CD8-positive, alpha-beta memory T cell (primary cell): ENCODE results near the gene COA4. TPM values are rescaled to one million over a fixed set of nuclear protein-coding genes. Genes with fewer than 3 reads are reported as not detected.

Source experiments
- CTCF ChIA-PET: fragments of 350-600 bp; sonication (Branson Sonifier 250); formaldehyde crosslinking; loops from one replicate; lab custom pipeline; 2021; ENCODE audit warnings: antibody characterized with exemption; lab: Charles Lee
- POLR2A ChIA-PET: fragments of 350-600 bp; sonication (Branson Sonifier 250); formaldehyde crosslinking; loops from one replicate; lab custom pipeline; 2021; ENCODE audit warnings: antibody characterized with exemption; lab: Charles Lee
- DNase-seq, 5 donors: peaks; one replicate each; pipeline versions ENCODE4 v3.0.0 to v3.0.0-alpha.2; 2020 to 2022; ENCODE audit warnings: mixed read lengths in 1 of 5
- H3K27ac ChIP-seq: one replicate; pipeline ENCODE4 v1.7.0; 2013; ENCODE audit warnings: low read depth, mild to moderate bottlenecking, low read length, moderate library complexity
- H3K27me3 ChIP-seq: 2 replicates; pipeline ENCODE4 v1.7.0; 2013; ENCODE audit warnings: low read length, mild to moderate bottlenecking; ENCODE audit not compliant: insufficient read depth, poor library complexity, severe bottlenecking
- H3K36me3 ChIP-seq: 2 replicates; pipeline ENCODE4 v1.7.0; 2013; ENCODE audit warnings: mild to moderate bottlenecking, low read length, moderate library complexity; ENCODE audit not compliant: insufficient read depth
- H3K4me1 ChIP-seq: 2 replicates; pipeline ENCODE4 v1.7.0; 2013; ENCODE audit warnings: mild to moderate bottlenecking, low read length, moderate library complexity; ENCODE audit not compliant: insufficient read depth
- H3K4me3 ChIP-seq: 2 replicates; pipeline ENCODE4 v1.7.0; 2013; ENCODE audit warnings: mild to moderate bottlenecking, low read length
- H3K9me3 ChIP-seq: 2 replicates; pipeline ENCODE4 v1.7.0; 2013; ENCODE audit warnings: mild to moderate bottlenecking, low read length
- H3K27ac Mint-ChIP-seq, 8 donors: one replicate each; pipeline ENCODE4 v1.8.0; 2020 to 2021; ENCODE audit warnings: mixed read lengths in 8 of 8, mild to moderate bottlenecking in 6 of 8, inconsistent platforms in 3 of 8, moderate library complexity in 3 of 8
- H3K27me3 Mint-ChIP-seq, 2 donors: one replicate each; pipeline ENCODE4 v1.8.0; 2020 to 2021; ENCODE audit warnings: mixed read lengths in 2 of 2, mild to moderate bottlenecking in 1 of 2, moderate library complexity in 1 of 2
- H3K36me3 Mint-ChIP-seq, 3 donors: one replicate each; pipeline ENCODE4 v1.8.0; 2020 to 2021; ENCODE audit warnings: mixed read lengths in 3 of 3, inconsistent platforms in 1 of 3, mild to moderate bottlenecking in 1 of 3
- H3K4me1 Mint-ChIP-seq, 3 donors: one replicate each; pipeline ENCODE4 v1.8.0; 2020 to 2021; ENCODE audit warnings: mixed read lengths in 3 of 3, inconsistent platforms in 1 of 3, mild to moderate bottlenecking in 1 of 3
- H3K4me3 Mint-ChIP-seq, 7 donors: one replicate each; pipeline ENCODE4 v1.8.0; 2020 to 2021; ENCODE audit warnings: mixed read lengths in 7 of 7, mild to moderate bottlenecking in 6 of 7, moderate library complexity in 4 of 7, inconsistent platforms in 2 of 7
- H3K9me3 Mint-ChIP-seq, 5 donors: one replicate each; pipeline ENCODE4 v1.8.0; 2020 to 2022; ENCODE audit warnings: mixed read lengths in 5 of 5, mild to moderate bottlenecking in 3 of 5, moderate library complexity in 2 of 5, inconsistent platforms in 1 of 5
- polyA plus RNA-seq: library from polyadenylated mRNA; unstranded; fragments of 300-500 nt; fragmentation: Illumina TruSeq; gene quantifications from one replicate; pipeline ENCODE4 v1.2.3, GENCODE V29; 2021
- total RNA-seq, 2 experiments: library from RNA; stranded (reverse); gene quantifications; one replicate each; pipeline ENCODE4 v1.2.3, GENCODE V29; 2021

Gene COA4
- total and polyA plus RNA-seq, 3 experiments from 2014 or later, result 59.8 to 106 (median 106) TPM

DNA sequence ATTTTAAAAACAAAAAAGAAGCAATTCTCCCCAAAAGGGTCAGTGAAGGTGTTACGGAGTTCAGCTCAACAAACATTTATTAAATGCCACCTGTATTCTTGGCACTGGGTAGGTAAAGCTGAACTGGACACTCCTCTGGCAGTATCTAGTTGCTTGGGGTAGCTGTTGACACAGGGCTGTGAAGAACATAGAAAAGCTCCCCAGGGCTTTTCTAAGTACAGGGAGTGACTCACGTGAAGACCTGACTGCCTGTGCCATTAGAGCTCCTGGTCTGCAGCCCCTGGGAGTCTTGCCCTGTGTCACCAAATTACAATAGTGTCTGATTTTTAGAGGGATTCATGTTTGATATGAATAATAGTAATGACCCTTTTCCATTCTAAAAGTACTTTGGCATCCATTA, 43.6 kb downstream of the COA4 start:
- no peak overlapping the region for H3K27ac Mint-ChIP-seq
- Histone ChIP-seq H3K27ac (no peak overlapping the region), H3K4me1 (no peaks in the 10 kb centered on the region), H3K4me3 (no peak overlapping the region), H3K36me3 (no peaks in the 10 kb centered on the region), H3K27me3 (no peaks in the 10 kb centered on the region), H3K9me3 (no peaks in the 10 kb centered on the region)
- peaks cover 0 to 69% (median 13%) of the 10 kb centered on the region in 3 donors for H3K36me3 Mint-ChIP-seq
- no peak for DNase-seq
- H3K27me3 Mint-ChIP-seq, result no peaks in the 10 kb centered on the region
- no peaks in the 10 kb centered on the region for H3K9me3 Mint-ChIP-seq
- H3K4me1 Mint-ChIP-seq, result no peaks in the 10 kb centered on the region
- H3K4me3 Mint-ChIP-seq, result no peak overlapping the region
- POLR2A ChIA-PET, result no interaction called here
- CTCF ChIA-PET, result interaction anchor here (1.0 kb wide), 1 partner anchor 147 kb away, joined by 3 read pairs; no protein-coding TSS in a partner anchor

DNA sequence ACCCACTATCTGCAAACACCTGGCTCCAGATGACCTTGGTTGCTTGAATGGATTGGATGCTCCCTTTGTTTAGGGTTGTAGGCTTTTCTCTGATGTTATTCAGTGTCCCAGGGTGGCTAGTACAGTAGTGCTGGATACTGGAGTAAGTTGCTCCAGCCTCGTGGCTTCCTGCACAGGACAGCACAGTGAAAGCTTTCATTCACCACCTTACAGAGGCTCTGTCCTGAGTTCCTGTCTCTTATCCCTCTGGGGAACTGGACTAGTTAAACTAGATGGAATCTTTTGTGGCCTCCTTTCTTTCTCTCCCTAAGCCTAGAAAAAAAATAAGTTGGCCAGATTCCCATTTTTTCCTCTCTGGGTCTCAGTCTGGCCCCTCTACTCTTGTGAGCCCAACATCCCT, 46.4 kb downstream of the COA4 start:
- Mint-ChIP-seq H3K36me3 (peaks cover 0 to 71% (median 23%) of the 10 kb centered on the region in 3 donors), H3K27me3 (no peaks in the 10 kb centered on the region), H3K4me3 (no peak overlapping the region), H3K9me3 (no peaks in the 10 kb centered on the region), H3K27ac (peak overlapping the region in 1 of 8 donors; percentile 22), H3K4me1 (no peaks in the 10 kb centered on the region)
- DNase-seq, result no peak
- CTCF ChIA-PET, result no interaction called here
- POLR2A ChIA-PET, result no interaction called here
- Histone ChIP-seq H3K27me3 (no peaks in the 10 kb centered on the region), H3K27ac (no peak overlapping the region), H3K9me3 (no peaks in the 10 kb centered on the region), H3K4me3 (no peak overlapping the region), H3K36me3 (no peaks in the 10 kb centered on the region), H3K4me1 (no peaks in the 10 kb centered on the region)

Other genes starting within 250 kb of the COA4 start
- gene PLEKHB1, start 230.3 kb downstream of the COA4 start, total RNA-seq, result 10 to 100 TPM in 1 of 2 experiments, 1 to 10 TPM in 1; 9.1 to 10.3 TPM
- gene PLEKHB1, start 230.3 kb downstream of the COA4 start, polyA plus RNA-seq, result 70.1 TPM
- 10 to 100 TPM; 66.9 to 69.9 TPM for gene RAB6A, start 115.8 kb downstream of the COA4 start, total RNA-seq
- gene RAB6A, start 115.8 kb downstream of the COA4 start, polyA plus RNA-seq, result 125 TPM
- gene MRPL48, start 89.0 kb downstream of the COA4 start, total RNA-seq, result 10 to 100 TPM; 63.1 to 66.7 TPM
- gene MRPL48, start 89.0 kb downstream of the COA4 start, polyA plus RNA-seq, result 56.8 TPM
- gene PAAF1, start 153 bp upstream of the COA4 start, total RNA-seq, result 10 to 100 TPM; 27.1 to 29.5 TPM
- gene PAAF1, start 153 bp upstream of the COA4 start, polyA plus RNA-seq, result 18.9 TPM
- gene DNAJB13, start 74.2 kb upstream of the COA4 start, total RNA-seq, result under 1 TPM; 0.31 to 0.44 TPM
- gene DNAJB13, start 74.2 kb upstream of the COA4 start, polyA plus RNA-seq, result not detected
- 100 to 1,000 TPM; 279 to 295 TPM for gene UCP2, start 106.0 kb upstream of the COA4 start, total RNA-seq
- 962 TPM for gene UCP2, start 106.0 kb upstream of the COA4 start, polyA plus RNA-seq
- gene UCP3, start 132.2 kb upstream of the COA4 start, total RNA-seq, result 1 to 10 TPM; 2.8 to 2.9 TPM
- 0.36 TPM for gene UCP3, start 132.2 kb upstream of the COA4 start, polyA plus RNA-seq